Loucy (cell line): ENCODE data around the gene AMZ2.
A peak's percentile ranks its signal among the peaks of the same experiment; 100 is the strongest.
"Not testable (repeated sequence)": the region's sequence is repeated elsewhere in the genome, so short reads cannot be mapped to it uniquely, and the experiment has no call there.

Experiments
- H2AFZ ChIP-seq: fragments of 200-600 bp; sonication (generic); 2 replicates; pipeline ENCODE4 v1.6.0; 2016; ENCODE audit warnings: antibody characterized with exemption, mild to moderate bottlenecking, low read length, moderate library complexity
- H3F3A ChIP-seq: fragments of 200-600 bp; 2 replicates; pipeline ENCODE4 v1.6.0; 2016; ENCODE audit warnings: antibody characterized with exemption, low read depth, mild to moderate bottlenecking
- H3K27me3 ChIP-seq: fragments of 200-600 bp; sonication (generic); 2 replicates; pipeline ENCODE4 v1.6.1; 2014; ENCODE audit warnings: low read length, mild to moderate bottlenecking; ENCODE audit not compliant: insufficient read depth, poor library complexity, severe bottlenecking
- H3K36me3 ChIP-seq: fragments of 200-600 bp; sonication (generic); 2 replicates; pipeline ENCODE4 v1.6.1; 2016; ENCODE audit warnings: low read length; ENCODE audit not compliant: insufficient read depth
- H3K4me1 ChIP-seq: fragments of 200-600 bp; sonication (generic); 2 replicates; pipeline ENCODE4 v1.5.1; 2014; ENCODE audit warnings: low read length, mild to moderate bottlenecking; ENCODE audit not compliant: insufficient read depth, poor library complexity, severe bottlenecking
- H3K4me2 ChIP-seq: fragments of 200-600 bp; sonication (generic); 2 replicates; pipeline ENCODE4 v1.6.0; 2014; ENCODE audit warnings: antibody characterized with exemption, low read length, low read depth, mild to moderate bottlenecking; ENCODE audit not compliant: poor library complexity, severe bottlenecking
- H3K4me3 ChIP-seq: fragments of 200-600 bp; sonication (generic); 2 replicates; pipeline ENCODE4 v1.5.1; 2014; ENCODE audit warnings: low read length, mild to moderate bottlenecking, mixed read lengths; ENCODE audit not compliant: poor library complexity, severe bottlenecking
- H3K79me2 ChIP-seq: fragments of 200-600 bp; sonication (generic); 2 replicates; pipeline ENCODE4 v1.6.1; 2014; ENCODE audit warnings: low read length; ENCODE audit not compliant: insufficient read depth
- H3K9ac ChIP-seq: fragments of 200-600 bp; sonication (generic); 2 replicates; pipeline ENCODE4 v1.6.0; 2014; ENCODE audit warnings: mild to moderate bottlenecking, low read depth, low read length, moderate library complexity; ENCODE audit not compliant: poor library complexity, severe bottlenecking
- H3K9me2 ChIP-seq: fragments of 200-600 bp; sonication (generic); replicated peaks from 2 replicates; pipeline ENCODE4 v1.6.1; 2016; ENCODE audit warnings: low read depth, low read length, mixed read lengths
- H3K9me3 ChIP-seq: fragments of 200-600 bp; sonication (generic); 2 replicates; pipeline ENCODE4 v1.6.1; 2014; ENCODE audit warnings: mild to moderate bottlenecking, antibody characterized with exemption, low read length, low read depth; ENCODE audit not compliant: insufficient read depth
- H4K20me1 ChIP-seq: fragments of 200-600 bp; sonication (generic); 2 replicates; pipeline ENCODE4 v1.6.0; 2014; ENCODE audit warnings: antibody characterized with exemption, low read length, mild to moderate bottlenecking; ENCODE audit not compliant: insufficient read depth, poor library complexity, severe bottlenecking
- EZH2phosphoT487 ChIP-seq: fragments of 200-600 bp; IDR thresholded peaks from 2 replicates; pipeline ENCODE4 v1.6.1; 2018; ENCODE audit warnings: antibody characterized with exemption, mild to moderate bottlenecking, moderate library complexity, borderline replicate concordance
- TF ChIP-seq, protein P1 (sequence below): fragments of 200-600 bp; sonication (generic); conservative IDR thresholded peaks from 2 replicates; pipeline ENCODE4 v1.5.1; 2014; ENCODE audit warnings: mild to moderate bottlenecking, antibody characterized with exemption, low read length

The AMZ2 gene

DNA sequence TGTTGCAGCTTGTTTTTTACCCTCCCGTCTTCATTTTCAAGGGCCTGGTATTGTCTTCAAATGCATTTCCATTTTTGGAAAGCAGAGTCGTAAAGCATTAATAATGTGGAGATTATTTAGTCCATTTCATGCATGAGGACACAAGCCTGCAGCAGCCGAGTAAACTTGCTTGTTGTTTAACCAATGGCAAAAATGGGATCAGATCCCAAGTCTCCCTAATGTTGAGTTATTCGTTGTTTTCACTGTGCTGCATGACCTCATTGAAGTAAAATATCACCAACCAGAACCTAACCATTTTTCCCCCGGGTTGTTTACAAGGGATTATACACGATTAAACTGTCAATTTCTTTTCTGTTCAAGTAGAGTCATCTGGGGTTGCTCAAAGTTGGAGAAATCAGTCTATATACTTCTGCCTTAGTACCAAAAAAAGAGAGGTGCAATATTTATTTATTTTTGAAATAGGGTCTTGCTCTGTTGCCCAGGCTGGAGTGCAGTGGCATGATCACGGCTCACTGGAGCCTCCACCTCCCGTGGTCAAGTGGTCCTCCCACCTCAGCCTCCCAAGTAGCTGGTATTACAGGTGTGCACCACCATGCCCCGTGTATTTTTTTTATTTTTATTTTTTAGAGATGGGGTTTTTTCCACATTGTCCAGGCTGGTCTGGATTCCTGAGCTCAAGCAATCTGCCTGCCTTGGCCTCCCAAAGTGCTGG, 12.4 kb downstream of the AMZ2 start:
- no peaks in the 10 kb centered on the region for H3K9me3 ChIP-seq
- H4K20me1 ChIP-seq, result no peaks in the 10 kb centered on the region
- no peaks in the 10 kb centered on the region for H3K79me2 ChIP-seq
- H3K27me3 ChIP-seq, result no peaks in the 10 kb centered on the region
- no peak for TF ChIP-seq EZH2phosphoT487
- TF ChIP-seq, protein P1, sequence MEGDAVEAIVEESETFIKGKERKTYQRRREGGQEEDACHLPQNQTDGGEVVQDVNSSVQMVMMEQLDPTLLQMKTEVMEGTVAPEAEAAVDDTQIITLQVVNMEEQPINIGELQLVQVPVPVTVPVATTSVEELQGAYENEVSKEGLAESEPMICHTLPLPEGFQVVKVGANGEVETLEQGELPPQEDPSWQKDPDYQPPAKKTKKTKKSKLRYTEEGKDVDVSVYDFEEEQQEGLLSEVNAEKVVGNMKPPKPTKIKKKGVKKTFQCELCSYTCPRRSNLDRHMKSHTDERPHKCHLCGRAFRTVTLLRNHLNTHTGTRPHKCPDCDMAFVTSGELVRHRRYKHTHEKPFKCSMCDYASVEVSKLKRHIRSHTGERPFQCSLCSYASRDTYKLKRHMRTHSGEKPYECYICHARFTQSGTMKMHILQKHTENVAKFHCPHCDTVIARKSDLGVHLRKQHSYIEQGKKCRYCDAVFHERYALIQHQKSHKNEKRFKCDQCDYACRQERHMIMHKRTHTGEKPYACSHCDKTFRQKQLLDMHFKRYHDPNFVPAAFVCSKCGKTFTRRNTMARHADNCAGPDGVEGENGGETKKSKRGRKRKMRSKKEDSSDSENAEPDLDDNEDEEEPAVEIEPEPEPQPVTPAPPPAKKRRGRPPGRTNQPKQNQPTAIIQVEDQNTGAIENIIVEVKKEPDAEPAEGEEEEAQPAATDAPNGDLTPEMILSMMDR, result no peak
- H3F3A ChIP-seq, result peaks cover 9% of the 10 kb centered on the region; the same call in 1 of the 2 replicates
- peak overlapping the region; percentile 31 for H3K9ac ChIP-seq
- H3K4me1 ChIP-seq, result peaks cover 50% of the 10 kb centered on the region
- H3K9me2 ChIP-seq, result no peaks in the 10 kb centered on the region
- peak overlapping the region; percentile 43 for H3K4me2 ChIP-seq
- no peaks in the 10 kb centered on the region for H3K36me3 ChIP-seq
- peak overlapping the region; percentile 30 for H3K4me3 ChIP-seq
- no peak overlapping the region for H2AFZ ChIP-seq

DNA sequence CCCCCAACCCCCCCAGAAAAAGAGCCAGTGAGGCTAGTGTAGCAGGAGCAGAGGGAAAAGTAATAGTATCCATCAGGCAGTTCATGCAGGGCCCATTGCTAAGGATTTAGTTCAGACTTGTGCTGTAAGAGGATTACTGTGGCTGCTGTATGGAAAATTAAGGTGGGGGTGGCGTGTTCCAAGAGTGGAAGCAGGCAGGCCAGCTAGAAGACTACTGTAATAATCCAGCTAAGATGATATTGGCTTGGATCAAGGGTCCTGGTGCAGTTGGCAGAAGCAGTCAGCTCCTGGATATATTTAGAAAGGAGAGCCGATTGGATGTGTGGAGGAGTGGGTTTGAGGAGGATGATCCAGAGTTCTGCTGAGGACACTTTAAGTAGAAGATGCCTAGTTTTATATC, 14.6 kb downstream of the AMZ2 start:
- H3K4me1 ChIP-seq, result peaks cover 32% of the 10 kb centered on the region
- not testable (repeated sequence) for H3K9me2 ChIP-seq, H3K4me3 ChIP-seq, H3K9me3 ChIP-seq, H3K4me2 ChIP-seq, H3K36me3 ChIP-seq, H3K27me3 ChIP-seq, H3F3A ChIP-seq, H2AFZ ChIP-seq, H4K20me1 ChIP-seq, H3K9ac ChIP-seq, H3K79me2 ChIP-seq

DNA sequence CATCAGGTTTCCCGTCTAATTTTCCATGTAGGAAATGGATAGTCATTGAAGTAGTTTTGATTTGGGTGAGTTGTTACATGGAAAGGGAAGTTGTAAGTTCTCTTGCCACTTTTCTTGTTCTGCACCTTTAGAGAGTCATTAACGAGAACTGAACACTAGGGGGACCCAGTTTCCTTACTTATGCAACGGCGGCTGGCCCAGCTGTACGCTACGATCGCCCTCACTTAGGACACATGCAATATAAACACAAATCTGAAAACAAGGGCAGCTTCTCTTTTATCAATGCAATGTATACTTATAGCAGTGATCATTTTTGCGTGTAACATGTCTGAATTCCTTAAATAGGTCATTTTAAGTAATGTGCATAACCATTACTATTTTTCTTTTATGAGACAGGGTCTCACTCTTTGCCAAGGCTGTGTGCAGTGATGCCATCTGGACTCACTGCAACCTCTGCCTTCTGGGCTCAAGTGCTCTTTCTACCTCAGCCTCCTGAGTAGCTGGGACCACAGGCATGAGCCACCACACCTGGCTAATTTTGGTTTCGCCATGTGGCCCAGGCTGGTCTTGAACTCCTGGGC, 15.3 kb downstream of the AMZ2 start:
- not testable (repeated sequence) for H2AFZ ChIP-seq, H3F3A ChIP-seq, H3K4me3 ChIP-seq, H3K36me3 ChIP-seq, H3K27me3 ChIP-seq, H3K79me2 ChIP-seq, H3K9ac ChIP-seq, H3K9me2 ChIP-seq, H4K20me1 ChIP-seq, H3K9me3 ChIP-seq
- H3K4me2 ChIP-seq, result peak overlapping the region; percentile 18
- TF ChIP-seq, protein P1, result peak; percentile 62
- peaks cover 25% of the 10 kb centered on the region for H3K4me1 ChIP-seq

GRCh38 chr17:68265833-68266232, 18.0 kb downstream of the AMZ2 start:
- not testable (repeated sequence) for H3K4me1 ChIP-seq, H3K9me3 ChIP-seq, H2AFZ ChIP-seq, H3K9me2 ChIP-seq, H3K79me2 ChIP-seq, H3K9ac ChIP-seq, H3K36me3 ChIP-seq, H3F3A ChIP-seq, H4K20me1 ChIP-seq, H3K4me2 ChIP-seq, H3K27me3 ChIP-seq, H3K4me3 ChIP-seq
